K562 (cell line): ENCODE results near the gene JAKMIP1. TPM values are rescaled to one million over a fixed set of nuclear protein-coding genes. Genes with fewer than 3 reads are reported as not detected.

Experiments used
- ATAC-seq: fragments of 200-7000 bp; cut with Tn5 transposase; 3 replicates; pipeline ENCODE4 v1.9.1; 2020; ENCODE audit warnings: moderate library complexity
- BruUV-seq: library from RNA; stranded (reverse); fragments of 400-500 nt; replicated peaks from 2 replicates; lab custom pipeline; 2021; lab: Mats Ljungman, UMichigan
- CTCF ChIA-PET: fragments of 300-600 bp; formaldehyde crosslinking; extraction: SDS; loops from one replicate; lab custom pipeline; 2021; ENCODE audit warnings: low intra/inter-chr PET ratio; lab: Yijun Ruan, JAX
- POLR2A ChIA-PET: fragments of 300-600, 350-650 bp; sonication (Branson Sonifier 250); formaldehyde crosslinking; extraction: SDS; loops from one replicate; lab custom pipeline; 2021; ENCODE audit warnings: antibody characterized with exemption, inconsistent platforms; lab: Yijun Ruan, JAX
- DNase-seq, 4 experiments: peaks; one replicate each; pipeline versions ENCODE4 v3.0.0 to v3.0.0-alpha.2; 2011 to 2018; ENCODE audit warnings: low spot score in 3 of 4, mixed read lengths in 3 of 4; ENCODE audit errors: extremely low read depth in 1 of 4
- FAIRE-seq: peaks from 2 replicates; lab custom pipeline; 2011; peaks lifted over from hg19 to GRCh38; lab: Jason Lieb, UNC
- H2AFZ ChIP-seq: 2 replicates; pipeline ENCODE4 v1.6.0; 2011; ENCODE audit warnings: low read depth, low read length, control low read depth, inconsistent platforms
- H3K27ac ChIP-seq: fragments of 200-600 bp; 3 replicates; pipeline ENCODE4 v1.8.0; 2011; ENCODE audit warnings: low read depth, mild to moderate bottlenecking, control low read depth, inconsistent platforms, low read length, moderate library complexity, mixed read lengths; ENCODE audit errors: extremely low read depth
- H3K27me3 ChIP-seq, 2 experiments: fragments of 300-600 bp in 1 of 2; 2 replicates in 1 of 2; 3 replicates in 1 of 2; pipeline versions ENCODE4 v1.6.0 to v1.8.0; 2011; ENCODE audit warnings: inconsistent platforms in 2 of 2, low read length in 2 of 2, mild to moderate bottlenecking in 1 of 2, mixed read lengths in 1 of 2, moderate library complexity in 1 of 2; ENCODE audit not compliant: control insufficient read depth in 2 of 2, insufficient read depth in 2 of 2
- H3K36me3 ChIP-seq: fragments of 300-600 bp; 3 replicates; pipeline ENCODE4 v1.8.0; 2011; ENCODE audit warnings: mild to moderate bottlenecking, low read length, inconsistent platforms; ENCODE audit not compliant: control insufficient read depth, insufficient read depth
- H3K4me1 ChIP-seq, 2 experiments: fragments of 200-600 bp in 1 of 2; replicated peaks in 1 of 2; 2 replicates in 1 of 2; 3 replicates in 1 of 2; pipeline versions ENCODE4 v1.5.1 to v1.8.0; 2011; ENCODE audit warnings: inconsistent platforms in 2 of 2, low read length in 2 of 2, mild to moderate bottlenecking in 1 of 2, mixed read lengths in 1 of 2, moderate library complexity in 1 of 2; ENCODE audit not compliant: control insufficient read depth in 2 of 2, insufficient read depth in 2 of 2
- H3K4me2 ChIP-seq: 2 replicates; pipeline ENCODE4 v1.6.1; 2011; ENCODE audit warnings: low read length, control low read depth, inconsistent platforms, mixed read lengths; ENCODE audit not compliant: insufficient read depth
- H3K4me3 ChIP-seq: fragments of 200-600 bp; sonication (generic), shearing (Covaris generic); 2 replicates; pipeline ENCODE4 v1.5.1; 2016; ENCODE audit warnings: control low read depth, inconsistent platforms
- H3K79me2 ChIP-seq: fragments of 200-600 bp; 3 replicates; pipeline ENCODE4 v1.8.0; 2011; ENCODE audit warnings: low read length, inconsistent platforms; ENCODE audit not compliant: control insufficient read depth, insufficient read depth
- H3K9ac ChIP-seq, 2 experiments: 2 replicates each; pipeline versions ENCODE4 v1.6.0 to v1.6.1; 2011; ENCODE audit warnings: low read depth in 2 of 2, low read length in 2 of 2, control low read depth in 1 of 2, inconsistent platforms in 1 of 2, mild to moderate bottlenecking in 1 of 2, mixed read lengths in 1 of 2; ENCODE audit not compliant: insufficient read depth in 1 of 2
- H3K9me1 ChIP-seq: one replicate; pipeline ENCODE4 v1.6.0; 2011; ENCODE audit warnings: inconsistent platforms, mild to moderate bottlenecking, low read length, moderate library complexity; ENCODE audit not compliant: control insufficient read depth, insufficient read depth
- H3K9me3 ChIP-seq: replicated peaks from 2 replicates; pipeline ENCODE4 v1.5.1; 2011; ENCODE audit warnings: low read depth, low read length, inconsistent platforms; ENCODE audit not compliant: control insufficient read depth, insufficient read depth
- H4K20me1 ChIP-seq: replicated peaks from 2 replicates; pipeline ENCODE4 v1.6.1; 2011; ENCODE audit warnings: low read length, inconsistent platforms, mixed read lengths; ENCODE audit not compliant: control insufficient read depth, insufficient read depth
- CCAR2 ChIP-seq: fragments of 200-400 bp; formaldehyde crosslinking; IDR thresholded peaks from 2 replicates; pipeline ENCODE4 v1.6.1; 2017; ENCODE audit warnings: mild to moderate bottlenecking, low read depth, low read length
- GATAD2B ChIP-seq: fragments of 450-650 bp; IDR thresholded peaks from 2 replicates; pipeline ENCODE4 v1.6.1; 2017; ENCODE audit warnings: mild to moderate bottlenecking, borderline replicate concordance
- KLF16 ChIP-seq: IDR thresholded peaks from 2 replicates; pipeline ENCODE4 v1.6.1; 2016; ENCODE audit warnings: antibody characterized with exemption
- MAZ ChIP-seq, 2 experiments: fragments of 450-650 bp in 1 of 2; sonication (generic) in 1 of 2; formaldehyde crosslinking; IDR thresholded peaks in 1 of 2; conservative IDR thresholded peaks in 1 of 2; 2 replicates each; pipeline versions ENCODE4 v1.4.0 to v1.5.0; 2020; ENCODE audit warnings: mild to moderate bottlenecking in 1 of 2, missing genetic modification reagents in 1 of 2
- NR3C1 ChIP-seq: sonication (generic); formaldehyde crosslinking; IDR thresholded peaks from 2 replicates; pipeline ENCODE4 v1.8.1; 2022; ENCODE audit warnings: missing genetic modification reagents
- RBFOX2 ChIP-seq: fragments of 200-400 bp; formaldehyde crosslinking; IDR thresholded peaks from 2 replicates; pipeline ENCODE4 v1.6.1; 2017; ENCODE audit warnings: low read depth, mild to moderate bottlenecking, low read length, moderate library complexity
- SMC3 ChIP-seq: conservative IDR thresholded peaks from 2 replicates; pipeline ENCODE4 v1.6.1; 2011; ENCODE audit warnings: low read depth, low read length, improper control_type of control experiment; ENCODE audit not compliant: insufficient read depth
- SRSF1 ChIP-seq: fragments of 200-400 bp; formaldehyde crosslinking; IDR thresholded peaks from 2 replicates; pipeline ENCODE4 v1.6.1; 2017; ENCODE audit warnings: mild to moderate bottlenecking, low read depth, low read length, moderate library complexity
- TCF3 ChIP-seq: sonication (generic); formaldehyde crosslinking; IDR thresholded peaks from 2 replicates; pipeline ENCODE4 v1.4.0; 2020; ENCODE audit warnings: mild to moderate bottlenecking, missing genetic modification reagents
- U2AF1 ChIP-seq: fragments of 200-400 bp; formaldehyde crosslinking; optimal IDR thresholded peaks from 2 replicates; pipeline ENCODE3; 2017; ENCODE audit warnings: mild to moderate bottlenecking, low read depth, low read length, moderate library complexity
- ZFX ChIP-seq: sonication (generic); formaldehyde crosslinking; IDR thresholded peaks from 2 replicates; pipeline ENCODE4 v1.8.0; 2022; ENCODE audit warnings: mild to moderate bottlenecking, missing genetic modification reagents, moderate library complexity
- ZNF311 ChIP-seq: fragments of 250-450 bp; sonication (Bioruptor Pico); IDR thresholded peaks from 2 replicates; pipeline ENCODE4 v1.4.0; 2020; ENCODE audit warnings: mild to moderate bottlenecking, moderate library complexity
- ZNF431 ChIP-seq: sonication (generic); formaldehyde crosslinking; IDR thresholded peaks from 2 replicates; pipeline ENCODE4 v1.8.0; 2022; ENCODE audit warnings: mild to moderate bottlenecking, missing genetic modification reagents
- ZNF764 ChIP-seq: fragments of 250-450 bp; sonication (Bioruptor Pico); IDR thresholded peaks from 2 replicates; pipeline ENCODE4 v1.4.0; 2020; ENCODE audit warnings: low read depth, mild to moderate bottlenecking, moderate library complexity
- WGBS: fragments of 100-300 bp; shearing (Covaris generic); methylation state at CpG from one replicate; pipeline ENCODE4 v1.1.6; 2016; ENCODE audit warnings: low coverage, mixed read lengths; ENCODE audit not compliant: insufficient coverage; ENCODE audit errors: missing lambda C conversion rate; 5-methylcytosine and 5-hydroxymethylcytosine counted together
- in situ Hi-C: fragments of 300-500 bp; cut with MboI; formaldehyde crosslinking; loops from 4 replicates; pipeline ENCODE4 v1.15.0; 2018; ENCODE audit warnings: inconsistent platforms, mixed read lengths
- intact Hi-C: fragments of 100-400 bp; cut with micrococcal nuclease; formaldehyde crosslinking; loops from 2 replicates; pipeline ENCODE4 v1.14.2; 2022
- polyA plus RNA-seq, 8 experiments: library from polyadenylated mRNA; depleted of rRNA in 4 of 8; stranded (reverse) in 5 of 8; unstranded in 3 of 8; fragments of >200 nt; fragmentation: Nextera tagmentation in 2 of 8; fragmentation: Illumina TruSeq in 1 of 8; extraction: Ambion mirVana in 2 of 8; extraction: Trizol in 1 of 8; gene quantifications; 2 replicates each; pipeline versions ENCODE4 v1.2.1 to v1.2.3, GENCODE V29; 2011 to 2014; ENCODE audit warnings: inconsistent platforms in 1 of 8, missing spikeins in 1 of 8
- total RNA-seq, 7 experiments: library from RNA; depleted of rRNA in 6 of 7; stranded (reverse); fragments of >200 nt in 6 of 7; fragmentation: Illumina TruSeq in 2 of 7; extraction: Trizol in 2 of 7; gene quantifications; 2 replicates each; pipeline versions ENCODE4 v1.2.1 to v1.2.3, GENCODE V29; 2011 to 2021; ENCODE audit warnings: low replicate concordance in 1 of 7
- TF ChIP-seq, protein P1 (sequence below): sonication (generic); formaldehyde crosslinking; IDR thresholded peaks from 2 replicates; pipeline ENCODE4 v1.8.1; 2023; ENCODE audit warnings: missing genetic modification reagents, mild to moderate bottlenecking, borderline replicate concordance
- TF ChIP-seq, protein P2 (sequence below): sonication (generic); formaldehyde crosslinking; IDR thresholded peaks from 2 replicates; pipeline ENCODE4 v1.8.1; 2022; ENCODE audit warnings: missing genetic modification reagents
- TF ChIP-seq, protein P3 (sequence below): fragments of 450-650 bp; IDR thresholded peaks from 2 replicates; pipeline ENCODE4 v1.6.1; 2016; ENCODE audit warnings: low read depth, mild to moderate bottlenecking, moderate library complexity

Gene JAKMIP1
- total and polyA plus RNA-seq, 9 of the 15 experiments (the other 6 are each of a cell fraction or from before 2014, with no cell fraction given), result not detected

DNA sequence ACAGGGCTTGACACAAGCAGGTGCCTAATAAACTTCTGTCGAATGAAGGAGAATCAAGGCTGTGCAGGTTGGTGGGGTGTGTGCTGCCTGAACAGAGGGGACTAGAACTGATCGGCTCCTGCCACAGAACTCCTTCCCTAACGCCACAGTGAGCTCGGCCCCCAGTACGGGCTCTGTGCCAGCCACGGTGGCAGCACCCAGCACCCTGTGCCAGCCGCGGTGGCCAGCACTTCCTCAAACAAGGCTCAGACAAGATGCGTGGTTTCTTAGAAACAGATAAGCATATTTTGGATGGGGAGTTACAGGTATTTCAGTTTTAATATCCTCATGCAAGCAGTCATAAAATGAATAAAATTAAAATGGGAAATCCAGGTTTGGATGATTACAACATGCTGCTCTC is 156.1 kb downstream of the JAKMIP1 start:
- CTCF ChIA-PET, result no interaction called here
- WGBS, result 0% methylated on average over 9 of the region's 9 CpGs
- intact Hi-C loops, result no loop called here

More for the DNA sequence above, 156.1 kb downstream of the JAKMIP1 start:
- POLR2A ChIA-PET, result no interaction called here
- Histone ChIP-seq H3K36me3 (no peaks in the 10 kb centered on the region), H3K9me1 (no peaks in the 10 kb centered on the region), H3K4me3 (no peak overlapping the region), H4K20me1 (0 out of 2 replicates have a peak, but pooled peaks cover 4% of the 10 kb centered on the region), H3K4me2 (no peak overlapping the region), H3K9ac (no peak overlapping the region), H3K9me3 (no peaks in the 10 kb centered on the region), H2AFZ (no peak overlapping the region)
- DNase-seq, result no peak
- in situ Hi-C loops, result no loop called here
- no TSS peak for BruUV-seq
- no peak for ATAC-seq
- TF ChIP-seq U2AF1, result no peak
- no peak for TF ChIP-seq ZNF764 (CRISPR knock-in tag)
- TF ChIP-seq, protein P1, sequence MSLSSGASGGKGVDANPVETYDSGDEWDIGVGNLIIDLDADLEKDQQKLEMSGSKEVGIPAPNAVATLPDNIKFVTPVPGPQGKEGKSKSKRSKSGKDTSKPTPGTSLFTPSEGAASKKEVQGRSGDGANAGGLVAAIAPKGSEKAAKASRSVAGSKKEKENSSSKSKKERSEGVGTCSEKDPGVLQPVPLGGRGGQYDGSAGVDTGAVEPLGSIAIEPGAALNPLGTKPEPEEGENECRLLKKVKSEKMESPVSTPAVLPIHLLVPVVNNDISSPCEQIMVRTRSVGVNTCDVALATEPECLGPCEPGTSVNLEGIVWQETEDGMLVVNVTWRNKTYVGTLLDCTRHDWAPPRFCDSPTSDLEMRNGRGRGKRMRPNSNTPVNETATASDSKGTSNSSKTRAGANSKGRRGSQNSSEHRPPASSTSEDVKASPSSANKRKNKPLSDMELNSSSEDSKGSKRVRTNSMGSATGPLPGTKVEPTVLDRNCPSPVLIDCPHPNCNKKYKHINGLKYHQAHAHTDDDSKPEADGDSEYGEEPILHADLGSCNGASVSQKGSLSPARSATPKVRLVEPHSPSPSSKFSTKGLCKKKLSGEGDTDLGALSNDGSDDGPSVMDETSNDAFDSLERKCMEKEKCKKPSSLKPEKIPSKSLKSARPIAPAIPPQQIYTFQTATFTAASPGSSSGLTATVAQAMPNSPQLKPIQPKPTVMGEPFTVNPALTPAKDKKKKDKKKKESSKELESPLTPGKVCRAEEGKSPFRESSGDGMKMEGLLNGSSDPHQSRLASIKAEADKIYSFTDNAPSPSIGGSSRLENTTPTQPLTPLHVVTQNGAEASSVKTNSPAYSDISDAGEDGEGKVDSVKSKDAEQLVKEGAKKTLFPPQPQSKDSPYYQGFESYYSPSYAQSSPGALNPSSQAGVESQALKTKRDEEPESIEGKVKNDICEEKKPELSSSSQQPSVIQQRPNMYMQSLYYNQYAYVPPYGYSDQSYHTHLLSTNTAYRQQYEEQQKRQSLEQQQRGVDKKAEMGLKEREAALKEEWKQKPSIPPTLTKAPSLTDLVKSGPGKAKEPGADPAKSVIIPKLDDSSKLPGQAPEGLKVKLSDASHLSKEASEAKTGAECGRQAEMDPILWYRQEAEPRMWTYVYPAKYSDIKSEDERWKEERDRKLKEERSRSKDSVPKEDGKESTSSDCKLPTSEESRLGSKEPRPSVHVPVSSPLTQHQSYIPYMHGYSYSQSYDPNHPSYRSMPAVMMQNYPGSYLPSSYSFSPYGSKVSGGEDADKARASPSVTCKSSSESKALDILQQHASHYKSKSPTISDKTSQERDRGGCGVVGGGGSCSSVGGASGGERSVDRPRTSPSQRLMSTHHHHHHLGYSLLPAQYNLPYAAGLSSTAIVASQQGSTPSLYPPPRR (CRISPR knock-in tag), result no peak
- TF ChIP-seq NR3C1, result no peak
- no peak for TF ChIP-seq SRSF1
- no peak for TF ChIP-seq CCAR2
- no peak for TF ChIP-seq GATAD2B
- TF ChIP-seq MAZ (CRISPR knock-in tag; conservative IDR thresholded peaks at IDR 0.05 in 1 of 2, IDR thresholded peaks at IDR 0.05 in 1 of 2), result no peak
- TF ChIP-seq, protein P2, sequence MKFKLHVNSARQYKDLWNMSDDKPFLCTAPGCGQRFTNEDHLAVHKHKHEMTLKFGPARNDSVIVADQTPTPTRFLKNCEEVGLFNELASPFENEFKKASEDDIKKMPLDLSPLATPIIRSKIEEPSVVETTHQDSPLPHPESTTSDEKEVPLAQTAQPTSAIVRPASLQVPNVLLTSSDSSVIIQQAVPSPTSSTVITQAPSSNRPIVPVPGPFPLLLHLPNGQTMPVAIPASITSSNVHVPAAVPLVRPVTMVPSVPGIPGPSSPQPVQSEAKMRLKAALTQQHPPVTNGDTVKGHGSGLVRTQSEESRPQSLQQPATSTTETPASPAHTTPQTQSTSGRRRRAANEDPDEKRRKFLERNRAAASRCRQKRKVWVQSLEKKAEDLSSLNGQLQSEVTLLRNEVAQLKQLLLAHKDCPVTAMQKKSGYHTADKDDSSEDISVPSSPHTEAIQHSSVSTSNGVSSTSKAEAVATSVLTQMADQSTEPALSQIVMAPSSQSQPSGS (CRISPR knock-in tag), result no peak
- no peak for TF ChIP-seq RBFOX2
- no peak for TF ChIP-seq ZNF431
- TF ChIP-seq, protein P3, sequence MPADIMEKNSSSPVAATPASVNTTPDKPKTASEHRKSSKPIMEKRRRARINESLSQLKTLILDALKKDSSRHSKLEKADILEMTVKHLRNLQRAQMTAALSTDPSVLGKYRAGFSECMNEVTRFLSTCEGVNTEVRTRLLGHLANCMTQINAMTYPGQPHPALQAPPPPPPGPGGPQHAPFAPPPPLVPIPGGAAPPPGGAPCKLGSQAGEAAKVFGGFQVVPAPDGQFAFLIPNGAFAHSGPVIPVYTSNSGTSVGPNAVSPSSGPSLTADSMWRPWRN, result no peak
- TF ChIP-seq ZNF311, result no peak
- no peak for TF ChIP-seq ZFX
- no peak for TF ChIP-seq SMC3
- no peak for TF ChIP-seq TCF3 (CRISPR knock-in tag)
- no peak for TF ChIP-seq KLF16
- TF ChIP-seq, all 486 proteins: peak for 0
- Histone ChIP-seq H3K27ac (no peak overlapping the region), H3K27me3 (peaks cover 7 to 41% of the 10 kb centered on the region in 2 experiments), H3K4me1 (no peaks in the 10 kb centered on the region), H3K79me2 (no peaks in the 10 kb centered on the region)
- FAIRE-seq, result no peak
